ENCODE results near the gene ZNF592. TPM values are rescaled to one million over a fixed set of nuclear protein-coding genes. Genes with fewer than 3 reads are reported as not detected.
"Not testable (repeated sequence)": the region's sequence is repeated elsewhere in the genome, so short reads cannot be mapped to it uniquely, and the experiment has no call there.

ZNF592 gene
- total RNA-seq, 1 donor from 2014 or later, result 4.9 TPM

DNA sequence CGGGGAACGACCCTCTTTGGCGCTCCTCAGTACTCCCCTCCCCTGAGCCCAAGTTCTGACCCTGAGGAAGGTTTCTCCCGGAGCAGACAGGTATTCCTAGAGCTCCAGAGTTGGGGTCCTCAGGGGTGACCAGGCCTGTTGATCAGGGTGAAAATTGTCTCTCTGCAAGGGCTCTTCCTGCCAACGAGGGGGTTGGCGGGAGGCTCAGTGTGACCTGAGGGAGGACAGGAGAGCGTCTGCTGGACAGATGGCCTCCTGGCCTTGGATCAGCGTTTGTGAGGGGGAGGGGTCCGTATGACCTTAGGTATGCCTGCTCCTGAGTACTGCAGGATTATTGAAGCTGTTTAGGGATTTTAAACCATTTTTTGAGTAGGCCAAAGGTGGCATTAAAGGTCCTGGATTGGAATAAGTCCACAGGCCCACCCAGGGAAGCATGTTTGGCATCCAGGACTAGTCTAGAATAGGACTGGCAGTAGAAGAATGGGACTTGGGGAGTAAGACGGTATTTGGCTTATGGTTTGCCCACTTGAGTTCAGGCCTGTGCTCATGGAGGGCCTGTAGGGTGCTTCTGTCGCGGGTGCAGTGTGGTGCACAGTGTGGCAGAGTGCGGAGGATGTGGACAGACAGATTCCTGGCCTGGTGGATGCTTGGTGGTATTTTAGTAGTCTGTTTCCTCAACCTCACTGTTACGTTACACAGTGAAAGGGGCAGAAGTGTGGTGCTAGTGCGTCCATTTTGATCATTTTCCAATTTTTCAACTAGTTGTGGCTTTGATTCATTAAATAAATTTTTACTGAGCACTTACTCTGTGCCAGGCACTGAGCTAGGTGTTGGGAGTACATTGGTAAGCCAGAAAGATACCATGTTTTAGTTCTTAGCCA, 959 bp downstream of the ZNF592 start:
- DNase-seq, result peak; percentile 52

DNA sequence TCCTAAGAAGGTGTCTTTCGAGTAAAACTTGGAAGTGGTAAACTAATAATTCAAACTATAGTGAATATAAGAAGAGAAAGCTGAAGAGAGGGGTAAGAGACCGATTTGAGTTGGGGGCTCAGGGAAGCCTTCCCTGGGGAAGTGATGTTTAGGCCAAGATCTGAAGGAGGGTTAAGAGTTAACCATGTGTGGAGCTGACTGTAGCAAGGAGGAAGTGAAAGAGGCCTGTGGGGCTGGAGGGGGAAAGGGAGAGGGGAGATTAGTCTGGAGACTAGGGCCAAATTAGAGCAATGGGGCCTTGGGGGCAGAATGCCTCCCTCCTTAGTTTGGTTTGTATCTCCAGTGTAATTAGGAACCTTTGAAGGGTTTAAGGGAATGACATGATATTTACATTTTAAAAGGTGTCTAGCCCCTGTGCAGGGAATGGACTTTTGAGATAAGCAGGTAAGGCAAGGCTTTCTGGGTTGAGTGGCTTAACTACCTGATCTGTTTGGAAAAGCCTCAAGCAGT, 2.2 kb downstream of the ZNF592 start:
- DNase-seq, result no peak

DNA sequence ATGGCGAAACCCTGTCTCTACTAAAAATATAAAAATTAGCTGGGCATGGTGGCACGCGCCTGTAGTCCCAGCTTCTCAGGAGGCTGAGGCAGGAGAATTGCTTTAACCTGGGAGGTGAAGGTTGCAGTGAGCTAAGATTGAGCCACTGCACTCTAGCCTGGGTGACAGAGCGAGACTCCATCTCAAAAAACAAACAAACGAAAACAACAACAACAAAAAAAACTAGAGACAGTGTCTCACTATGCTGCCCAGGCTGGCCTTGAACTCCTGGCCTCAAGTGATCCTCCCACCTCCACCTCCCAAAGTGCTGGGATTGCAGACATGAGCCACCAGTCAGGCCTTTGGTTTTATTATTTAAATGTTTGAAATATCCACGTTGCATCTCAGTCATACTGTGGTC, 3.3 kb downstream of the ZNF592 start:
- DNase-seq, result not testable (repeated sequence)

DNA sequence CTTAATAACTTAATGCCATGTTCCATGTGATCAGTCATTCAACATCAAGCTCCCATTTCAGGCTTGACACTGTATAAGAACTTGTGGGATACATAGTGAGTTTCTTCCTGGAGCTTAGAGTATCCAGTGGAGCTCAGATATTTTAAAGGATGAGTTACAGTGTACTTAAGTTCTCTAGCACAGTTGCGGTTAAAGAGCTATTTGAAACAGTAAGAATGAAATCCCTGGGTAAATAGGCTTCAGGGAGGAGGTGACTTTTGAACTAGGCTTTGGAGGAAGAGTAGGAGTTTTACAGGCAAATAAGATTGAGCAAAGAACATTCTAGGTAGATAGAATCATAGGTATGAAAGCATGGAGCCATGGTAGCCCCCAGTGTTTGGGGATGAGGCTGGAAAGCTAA, 3.8 kb downstream of the ZNF592 start:
- no peak for DNase-seq

DNA sequence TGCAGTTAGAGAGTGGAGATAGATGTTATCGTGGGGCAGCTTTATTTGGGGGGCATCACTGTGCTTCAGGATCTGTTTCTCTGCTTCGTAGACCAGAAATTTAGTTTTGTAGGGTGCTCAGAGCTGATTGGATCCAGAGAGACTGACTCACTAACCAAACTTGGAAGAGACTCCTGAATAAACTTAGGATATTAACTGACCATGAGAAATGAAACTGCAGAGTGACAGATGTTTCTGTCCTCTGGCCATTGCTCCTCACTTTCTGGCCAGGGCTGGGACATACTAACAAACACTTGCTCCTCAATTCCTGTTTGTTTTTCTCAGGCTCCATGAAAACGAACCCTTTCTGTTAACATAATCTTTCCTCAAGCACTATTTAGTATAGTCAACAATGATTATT, 4.3 kb downstream of the ZNF592 start:
- DNase-seq, result peak; percentile 18

DNA sequence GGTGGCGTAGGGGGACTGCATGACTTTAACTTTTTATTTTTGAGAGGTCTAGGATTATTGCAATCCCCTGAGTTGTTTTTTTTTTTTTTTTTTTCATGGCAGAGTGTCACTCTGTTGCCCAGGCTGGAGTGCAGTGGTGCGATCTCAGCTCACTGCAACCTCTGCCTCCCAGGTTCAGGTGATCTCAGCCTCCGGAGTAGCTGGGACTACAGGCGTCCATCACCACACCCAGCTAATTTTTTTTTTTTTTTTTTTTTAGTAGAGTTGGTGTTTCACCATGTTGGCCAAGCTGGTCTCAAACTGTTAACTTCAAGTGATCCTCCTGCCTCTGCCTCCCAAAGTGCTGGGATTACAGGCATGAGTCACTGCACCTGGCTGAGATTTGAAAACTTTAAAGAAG, 6.5 kb downstream of the ZNF592 start:
- DNase-seq, result not testable (repeated sequence)

DNA sequence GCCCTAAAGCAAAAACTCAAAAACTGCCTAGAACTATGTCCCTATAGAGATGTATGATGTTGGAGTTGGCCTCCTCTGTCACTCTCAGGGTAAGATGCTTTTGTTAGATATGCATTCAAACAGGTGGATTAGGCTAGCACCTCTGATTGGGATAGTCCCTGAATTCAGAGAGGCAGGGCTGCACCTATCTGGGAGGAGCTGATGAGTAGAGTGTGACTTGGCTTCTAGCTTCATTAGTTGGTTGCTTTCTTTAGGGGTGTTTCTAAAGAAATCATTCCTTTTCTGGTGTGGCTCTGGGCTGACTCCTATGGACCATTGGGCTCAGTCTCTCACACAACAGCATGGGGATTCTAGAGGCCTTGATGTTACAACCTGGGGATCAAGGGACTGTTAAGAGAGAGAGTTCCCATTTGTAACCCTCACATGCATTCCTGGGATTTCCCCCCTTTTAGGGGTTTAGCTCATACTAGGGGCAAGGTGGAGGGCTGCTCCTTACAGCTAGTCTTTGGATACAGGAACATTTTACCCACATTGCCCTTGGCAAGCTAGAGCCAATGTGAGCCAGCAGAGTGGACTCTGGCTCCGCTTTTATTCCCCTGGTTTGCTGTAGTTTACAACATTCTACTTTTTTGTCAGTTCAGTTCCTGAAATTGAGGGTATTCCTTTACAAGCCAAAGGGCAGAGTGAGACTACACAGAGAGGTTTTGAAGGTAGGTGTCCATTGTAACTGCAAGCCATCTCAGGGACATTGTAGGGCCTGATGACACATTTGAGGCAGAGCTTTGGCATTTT, 7.5 kb downstream of the ZNF592 start:
- DNase-seq, result no peak

DNA sequence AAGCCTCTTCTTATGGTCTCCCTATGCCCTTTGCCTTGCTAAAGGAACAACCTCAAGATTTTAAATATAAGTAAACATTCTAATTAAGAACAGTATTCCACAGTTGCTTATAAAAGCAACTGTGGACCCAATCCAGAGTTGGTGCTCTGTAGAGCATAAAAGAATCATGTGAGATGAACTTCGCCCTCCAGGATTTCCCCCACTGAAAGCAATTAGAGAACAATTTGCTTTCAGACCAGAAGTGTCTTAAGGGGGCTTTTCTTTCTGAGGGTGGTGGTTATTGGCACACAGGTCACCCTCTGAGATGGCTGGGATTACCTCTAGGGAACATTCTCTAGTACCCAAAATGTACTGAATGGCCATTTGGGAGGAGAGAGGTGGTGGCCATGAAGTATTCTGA, 10.6 kb downstream of the ZNF592 start:
- DNase-seq, result no peak

DNA sequence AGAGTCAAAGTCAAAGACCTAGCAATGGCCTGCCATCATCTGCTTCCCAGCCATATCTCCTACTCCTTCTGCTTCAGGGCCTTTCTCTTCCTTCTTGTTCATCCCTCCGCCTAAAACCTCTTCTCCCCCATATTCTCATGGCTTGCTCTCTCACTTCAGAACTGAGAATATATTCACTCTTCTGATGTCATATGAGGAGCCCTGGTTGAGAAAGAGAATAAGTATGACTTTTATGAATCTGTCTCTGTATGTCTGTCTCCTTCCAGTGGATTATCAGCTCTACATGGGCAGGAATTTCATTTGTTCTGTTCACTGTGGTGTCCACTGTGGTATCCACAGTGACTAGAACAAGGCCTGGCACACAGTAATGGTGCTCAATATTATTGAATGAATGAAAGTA, 11.8 kb downstream of the ZNF592 start:
- DNase-seq, result no peak

DNA sequence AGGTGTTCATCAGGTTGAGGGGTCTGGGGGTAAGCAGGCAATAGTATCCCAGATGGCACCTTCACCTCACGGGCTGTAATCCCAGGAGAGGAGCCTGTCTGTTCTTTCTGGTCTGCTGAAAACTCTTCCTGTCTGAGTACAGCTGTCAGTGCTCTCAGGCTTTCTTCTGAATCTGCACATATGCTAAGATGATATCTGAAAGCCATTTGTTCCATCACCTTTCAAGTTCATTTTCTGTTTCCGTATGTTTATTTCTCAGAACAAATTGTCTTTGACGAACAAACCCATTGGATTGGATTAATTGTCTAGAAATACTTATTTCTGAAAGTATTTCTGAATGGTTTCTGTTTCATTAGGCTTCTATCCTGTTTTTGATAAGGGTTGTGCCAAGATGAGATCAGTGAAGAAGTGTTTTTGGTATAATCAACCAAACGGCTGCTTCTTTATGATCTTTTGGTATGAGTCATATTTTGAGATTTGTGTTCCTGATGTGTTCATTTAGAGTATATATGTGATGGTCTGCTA, 13.3 kb downstream of the ZNF592 start:
- peak; percentile 29 for DNase-seq

DNA sequence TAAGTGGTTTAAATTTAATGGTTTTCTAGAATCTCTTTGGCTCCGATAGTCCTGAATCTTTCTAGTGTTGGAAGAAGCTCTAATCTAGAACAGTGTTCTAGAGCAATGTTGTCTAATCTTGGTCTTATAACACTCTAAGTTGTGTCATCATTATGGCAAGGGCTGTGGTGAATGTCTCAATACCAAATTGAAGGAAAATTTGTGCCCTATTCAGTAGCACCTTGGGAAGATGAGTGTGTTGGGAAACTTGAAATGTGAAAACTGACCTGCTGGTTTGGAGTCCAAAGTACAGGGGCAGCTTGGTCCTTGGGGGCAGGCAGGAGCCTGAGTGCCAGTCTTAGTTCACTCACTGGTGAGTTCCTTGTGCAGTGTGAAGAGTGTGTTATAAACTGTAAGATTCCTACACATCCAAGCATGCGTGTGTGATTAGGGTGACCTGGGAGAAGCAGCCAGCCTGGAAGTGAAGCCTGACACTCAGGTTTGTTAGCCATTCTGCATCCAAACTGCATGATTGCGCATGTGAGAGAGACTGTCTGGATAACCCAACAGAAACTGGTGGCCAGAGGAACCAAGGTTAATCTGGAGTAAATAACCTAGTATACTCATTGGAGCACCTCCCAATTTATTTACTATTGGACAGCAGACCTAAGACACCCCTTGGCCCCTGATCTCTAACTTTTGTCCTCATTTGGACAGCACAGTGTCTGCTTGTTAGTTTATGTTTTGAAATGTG, 14.6 kb downstream of the ZNF592 start:
- DNase-seq, result no peak

DNA sequence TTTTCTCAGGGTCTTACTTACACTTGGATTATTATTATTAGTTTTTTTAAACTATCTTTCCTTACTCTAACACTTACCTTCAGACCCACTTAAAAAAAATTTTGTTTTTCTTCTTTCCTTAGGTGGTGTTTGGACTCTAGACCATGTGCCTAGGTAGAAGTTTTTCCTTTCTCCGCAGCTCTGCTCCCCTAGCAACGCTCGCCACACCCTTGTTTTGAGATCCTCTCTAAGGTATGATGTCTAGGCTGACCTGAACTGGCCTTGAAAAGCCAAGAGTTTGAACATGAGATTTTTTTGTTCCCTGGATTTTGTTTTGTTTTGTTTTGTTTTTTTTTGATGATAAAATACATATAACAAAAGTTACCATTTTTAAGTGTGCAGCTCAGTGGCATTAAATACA, 16.2 kb downstream of the ZNF592 start:
- DNase-seq, result no peak

DNA sequence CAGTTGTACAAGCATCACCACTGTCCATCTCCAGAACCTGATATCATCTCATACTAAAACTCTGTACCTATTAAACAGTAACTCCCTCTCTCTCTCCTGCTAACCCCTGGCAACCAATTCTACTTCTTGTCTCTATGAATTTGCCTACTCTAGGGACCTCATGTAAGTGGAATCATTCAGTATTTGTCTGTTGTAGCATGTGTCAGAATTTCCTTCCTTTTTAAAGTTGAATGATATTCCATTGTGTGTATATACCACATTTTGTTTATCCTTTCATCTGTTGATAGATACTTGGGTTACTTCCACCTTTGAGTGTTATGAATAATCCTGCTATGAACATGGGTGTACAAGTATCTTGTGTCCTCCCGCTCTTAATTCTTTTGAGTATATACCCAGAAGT, 16.6 kb downstream of the ZNF592 start:
- peak; percentile 72 for DNase-seq

DNA sequence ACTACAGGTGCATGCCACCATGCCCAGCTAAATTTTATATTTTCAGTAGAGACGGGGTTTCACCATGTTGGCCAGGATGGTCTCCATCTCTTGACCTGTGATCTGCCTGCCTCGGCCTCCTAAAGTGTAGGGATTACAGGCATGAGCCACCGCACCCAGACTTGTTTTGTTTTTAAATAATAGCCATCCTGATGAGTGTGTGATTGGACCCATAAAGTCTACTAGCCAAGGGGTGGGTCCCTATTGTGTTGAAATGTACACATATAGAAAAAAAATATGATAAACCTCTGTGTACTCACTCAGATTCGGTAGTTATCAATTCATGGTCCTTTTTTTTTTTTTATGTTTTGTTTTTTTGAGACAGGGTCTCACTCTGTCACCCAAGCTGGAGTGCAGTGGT, 17.3 kb downstream of the ZNF592 start:
- DNase-seq, result no peak

DNA sequence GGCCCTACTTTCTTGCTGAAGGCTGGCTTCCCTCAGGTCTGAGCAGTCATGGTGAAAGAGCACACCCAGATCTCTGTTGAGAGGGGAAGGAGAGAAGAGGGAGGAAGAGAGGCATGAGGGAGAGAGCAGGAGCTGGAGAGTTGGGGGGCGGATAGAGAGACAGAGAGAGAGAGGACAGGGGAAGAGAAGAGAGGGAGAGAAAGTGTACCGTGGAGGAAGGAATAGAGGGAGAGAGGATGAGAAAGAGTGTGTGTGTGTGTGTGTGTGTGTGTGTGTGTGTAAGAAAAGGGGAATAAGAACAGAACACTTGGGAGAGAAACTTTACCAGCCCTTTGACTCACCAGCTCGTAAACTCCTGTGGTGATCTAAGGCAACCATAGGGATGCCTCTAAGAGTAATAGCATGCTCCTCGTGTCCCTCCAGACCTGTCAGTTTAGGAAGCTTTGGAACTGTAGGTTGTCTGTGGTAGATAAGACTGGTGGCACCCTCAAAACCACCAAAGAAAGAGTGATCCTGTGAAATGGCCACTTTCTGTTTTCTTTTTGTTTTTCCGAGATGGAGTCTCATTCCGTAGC, 18.2 kb downstream of the ZNF592 start:
- DNase-seq, result no peak

DNA sequence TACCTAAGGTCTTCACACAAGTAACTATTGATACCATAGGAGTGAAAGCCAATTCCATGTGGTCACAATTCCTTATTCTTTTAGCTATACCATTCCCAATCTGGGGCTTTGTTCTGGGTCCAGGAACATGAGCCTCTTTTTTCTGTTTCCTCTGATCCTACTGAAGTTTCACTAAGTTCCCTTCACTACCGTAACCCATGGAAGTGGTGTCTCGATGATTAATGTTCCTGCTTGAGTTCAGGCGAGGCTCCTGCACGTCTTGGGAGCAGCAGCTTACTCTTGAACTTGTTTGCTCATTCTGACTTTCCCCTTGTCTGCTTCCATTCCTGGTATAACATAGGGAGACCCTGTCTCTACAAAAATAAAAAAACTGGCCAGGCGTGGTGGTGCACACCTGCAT, 23.6 kb downstream of the ZNF592 start:
- DNase-seq, result peak; percentile 64

DNA sequence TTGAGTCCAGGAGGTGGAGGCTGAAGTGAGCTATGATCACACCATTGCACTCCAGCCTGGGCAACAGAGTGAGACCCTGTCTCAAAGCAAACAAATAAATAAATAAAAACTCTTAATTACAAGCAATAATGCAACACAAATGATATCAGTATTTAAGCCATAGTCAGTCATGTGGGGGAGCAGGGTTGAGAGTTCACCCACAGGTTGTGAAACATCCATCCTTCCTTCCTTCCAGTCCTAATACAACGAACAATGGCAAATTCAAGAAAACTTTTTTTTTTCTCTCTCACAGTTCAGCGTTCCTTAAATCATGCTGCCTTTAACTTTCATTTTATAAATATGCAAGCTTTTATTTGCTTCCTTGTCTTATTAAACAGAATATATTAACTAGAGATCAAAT, 24.1 kb downstream of the ZNF592 start:
- peak; percentile 64 for DNase-seq

DNA sequence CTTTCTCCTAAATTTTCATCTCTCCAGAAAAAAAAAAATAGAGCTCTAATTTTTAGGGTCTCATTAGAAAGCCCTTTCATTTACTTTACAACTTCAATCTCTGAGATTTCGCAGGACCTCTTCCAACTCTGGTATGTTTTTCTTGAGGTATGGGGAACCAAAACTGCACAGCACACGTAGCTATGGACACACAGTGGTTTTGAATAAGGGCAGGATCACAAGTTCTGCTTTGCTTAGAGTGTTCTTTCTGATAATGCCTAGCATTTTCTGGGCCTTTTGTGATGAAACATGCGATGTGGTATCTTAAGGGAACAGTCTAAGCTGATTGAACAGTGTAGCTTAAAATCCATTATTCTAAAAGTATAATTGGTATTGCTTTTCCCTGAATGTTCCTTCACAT, 25.3 kb downstream of the ZNF592 start:
- no peak for DNase-seq

DNA sequence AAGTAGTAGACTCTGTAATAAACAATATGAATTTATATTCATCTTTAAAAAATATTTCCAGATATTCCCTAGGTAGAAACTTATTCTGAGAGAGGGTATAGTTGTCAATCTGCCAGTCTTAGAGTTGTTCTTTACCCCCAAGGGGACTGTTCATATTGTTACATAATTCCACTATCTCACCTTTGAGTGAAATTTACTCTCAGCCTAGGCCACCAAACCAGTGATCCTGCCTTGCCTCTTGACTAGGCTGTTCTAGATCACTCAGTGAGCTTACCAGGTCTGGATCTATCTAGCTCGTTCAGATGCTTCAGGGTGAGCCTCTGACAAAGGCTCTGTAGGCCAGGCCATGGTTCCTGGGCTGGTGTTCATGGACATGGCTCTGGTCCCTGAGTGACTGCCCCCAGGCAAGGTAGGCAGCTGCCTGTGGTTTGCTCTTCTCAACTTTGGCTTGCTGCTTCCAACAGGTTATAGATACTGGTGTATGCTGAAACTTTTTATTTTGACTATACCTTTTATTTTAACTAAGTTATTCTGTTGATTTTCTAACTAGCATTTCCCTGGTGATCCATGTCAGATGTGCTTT, 27.6 kb downstream of the ZNF592 start:
- no peak for DNase-seq

DNA sequence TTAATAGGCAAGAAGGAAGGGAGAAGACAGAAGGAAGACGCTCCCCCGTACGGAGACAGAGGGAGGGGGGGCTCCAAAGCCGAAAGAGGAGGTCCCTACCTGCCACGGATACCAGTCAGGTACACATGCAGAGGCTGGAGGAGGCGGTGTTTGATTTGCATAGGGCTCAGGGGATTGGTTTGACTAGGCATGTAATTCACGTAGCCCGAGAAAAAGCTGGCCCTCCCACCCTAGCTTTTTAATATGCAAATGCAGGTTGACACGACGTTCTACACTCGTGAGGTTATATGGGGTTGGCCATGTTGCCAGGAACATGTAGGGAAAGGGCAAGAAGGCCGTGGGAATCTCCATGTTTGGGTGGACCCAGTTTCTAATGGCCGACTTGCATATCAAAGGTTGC, 29.8 kb downstream of the ZNF592 start:
- no peak for DNase-seq

DNA sequence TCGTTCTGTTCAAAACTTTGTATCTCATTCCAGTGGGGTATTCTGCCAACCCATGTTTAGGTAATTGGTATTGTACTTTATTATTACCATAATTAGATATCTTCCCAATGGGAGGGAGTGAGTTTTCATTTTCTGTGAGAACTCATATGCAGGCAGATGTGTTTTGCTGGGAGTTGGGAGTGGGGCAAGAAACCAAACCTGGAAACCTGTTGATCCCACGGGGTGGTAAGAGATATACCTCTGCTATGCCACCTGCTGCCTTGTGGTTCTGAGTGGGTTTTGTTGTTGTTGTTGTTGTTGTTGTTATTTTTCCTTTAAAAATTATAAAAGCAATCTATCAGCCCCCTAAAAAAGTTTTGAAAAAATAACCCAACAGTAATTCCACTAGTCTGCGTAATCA, 32.1 kb downstream of the ZNF592 start:
- DNase-seq, result no peak

DNA sequence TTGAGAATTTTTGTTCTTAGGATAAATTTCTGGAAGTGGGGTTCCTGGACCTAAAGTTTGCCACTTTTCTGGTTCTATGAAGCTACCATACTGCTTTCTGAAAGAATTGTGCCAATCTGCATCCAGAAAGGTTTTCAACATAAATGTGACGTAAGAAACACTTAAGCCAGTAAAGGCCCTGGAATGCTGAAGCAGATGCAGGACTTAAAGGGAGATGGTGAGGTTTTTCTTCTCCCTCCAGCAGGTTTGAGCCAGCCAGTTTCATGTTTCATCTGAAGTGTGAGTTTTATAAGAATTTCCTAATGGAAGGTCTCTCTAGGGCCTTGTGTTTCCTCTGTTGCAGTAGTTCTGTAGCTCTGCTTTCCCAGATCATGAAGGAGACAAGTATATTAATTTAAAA, 33.1 kb downstream of the ZNF592 start:
- no peak for DNase-seq
